H1 (cell line): Measurements from ENCODE around the gene ERGIC3. TPM values are rescaled to one million over a fixed set of nuclear protein-coding genes. Genes with fewer than 3 reads are reported as not detected.

ENCODE experiments used
- CTCF ChIP-seq, 3 experiments: IDR thresholded peaks; 1 replicate in 2 of 3; 2 replicates in 1 of 3; pipeline versions ENCODE4 v1.5.1 to v1.6.1; 2011; ENCODE audit warnings: low read length in 3 of 3, mild to moderate bottlenecking in 3 of 3, inconsistent platforms in 2 of 3, low read depth in 1 of 3, moderate library complexity in 1 of 3; ENCODE audit not compliant: insufficient read depth in 1 of 3; ENCODE audit errors: control extremely low read depth in 1 of 3
- SP1 ChIP-seq: IDR thresholded peaks from 2 replicates; pipeline ENCODE4 v1.6.1; 2011; ENCODE audit warnings: low read depth, low read length
- SUZ12 ChIP-seq: fragments of 200-600 bp; sonication (generic); IDR thresholded peaks from 2 replicates; pipeline ENCODE4 v1.6.1; 2012; ENCODE audit warnings: mild to moderate bottlenecking, inconsistent platforms, low read length, moderate library complexity, mixed read lengths
- polyA plus RNA-seq, 7 experiments: library from polyadenylated mRNA; depleted of rRNA in 3 of 7; stranded (reverse) in 5 of 7; unstranded in 2 of 7; fragments of >200 nt in 5 of 7; fragments of 200-250 nt in 2 of 7; gene quantifications; 1 replicate in 5 of 7; 2 replicates in 1 of 7; 4 replicates in 1 of 7; pipeline versions ENCODE4 v1.2.1 to v1.2.3, GENCODE V29; 2011 to 2013; ENCODE audit warnings: missing spikeins in 2 of 7, mixed read lengths in 2 of 7
- total RNA-seq: library from RNA; stranded (reverse); fragmentation: NEBNext Ultra II Directional; extraction: Animal tissue kit (Norgen Biotek cat#: 25700); gene quantifications from 2 replicates; pipeline ENCODE4 v1.2.1, GENCODE V29; 2021

ERGIC3 gene
- total and polyA plus RNA-seq, 2 of the 8 experiments (the other 6 are each of a cell fraction or from before 2014, with no cell fraction given): 178 to 341 TPM

- TF ChIP-seq CTCF (IDR thresholded peaks at IDR 0.05; ENCODE audit: control extremely low read depth in 1 of 3, insufficient read depth in 1 of 3, low read depth in 1 of 3, low read length in 3 of 3) (no peak), SUZ12 (no peak), SP1 (no peak)
These were observed 56.6 kb downstream of the ERGIC3 start (continued) for GRCh38 chr20:35598476-35598875.
